ENCODE data around the gene SUDS3.

Gene SUDS3

DNA sequence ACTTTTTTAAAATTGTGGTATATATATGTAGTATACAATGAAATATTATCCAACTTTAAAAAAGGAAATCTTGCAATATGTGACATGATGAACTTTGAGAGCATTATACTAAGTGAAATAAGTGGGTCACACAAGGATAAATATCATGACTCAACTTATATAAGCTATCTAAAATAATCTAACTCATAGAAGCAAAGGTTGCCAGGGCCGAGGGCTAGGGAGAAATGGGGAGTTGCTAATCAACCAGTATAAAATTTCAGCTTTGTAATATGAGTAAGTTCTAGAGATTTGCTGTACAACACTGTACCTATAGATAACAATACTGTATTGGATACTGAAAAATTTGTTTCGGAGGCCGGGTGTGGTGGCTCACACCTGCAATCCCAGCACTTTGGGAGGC is 42.1 kb upstream of the SUDS3 start:
- no peak for DNase-seq (ENCODE audit: low read depth)

GRCh38 chr12:118334939-118335567 is 41.3 kb upstream of the SUDS3 start:
- DNase-seq (ENCODE audit: low read depth), result no peak
- H3K4me3 ChIP-seq (ENCODE audit: low read length), result no peak overlapping the region
- TF ChIP-seq CTCF (conservative IDR thresholded peaks at IDR 0.05; ENCODE audit: low read length), result no peak

More for the DNA sequence above, 42.1 kb upstream of the SUDS3 start:
- H3K4me3 ChIP-seq (ENCODE audit: low read length), result no peak overlapping the region
- TF ChIP-seq CTCF (conservative IDR thresholded peaks at IDR 0.05; ENCODE audit: low read length), result no peak

DNA sequence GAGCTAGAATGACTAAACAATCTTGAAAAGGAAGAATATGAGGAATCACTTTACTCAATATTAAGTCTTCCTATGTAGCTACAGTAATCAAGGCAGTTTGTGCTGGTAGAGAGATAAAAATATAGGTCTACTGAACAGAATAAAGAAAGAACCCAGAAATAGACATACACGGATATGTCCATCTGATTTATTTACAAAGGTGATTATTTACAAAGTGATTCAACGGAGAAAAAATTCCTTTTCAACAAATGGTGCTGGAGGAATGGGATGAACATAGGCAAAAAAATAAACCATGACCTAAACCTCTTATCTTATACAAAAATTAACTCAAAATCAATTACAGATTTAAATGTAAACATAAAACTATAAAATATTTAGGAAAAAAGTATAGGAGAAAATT is 40.2 kb upstream of the SUDS3 start:
- no peak overlapping the region for H3K4me3 ChIP-seq (ENCODE audit: low read length)
- no peak for DNase-seq (ENCODE audit: low read depth)
- no peak for TF ChIP-seq CTCF (conservative IDR thresholded peaks at IDR 0.05; ENCODE audit: low read length)

- no peak overlapping the region for H3K4me3 ChIP-seq (ENCODE audit: low read length)
- TF ChIP-seq CTCF (conservative IDR thresholded peaks at IDR 0.05; ENCODE audit: low read length), result no peak
- DNase-seq (ENCODE audit: low read depth), result peak; percentile 55
Measured at GRCh38 chr12:118337194-118337838, 39.0 kb upstream of the SUDS3 start.

- no peak for TF ChIP-seq CTCF (conservative IDR thresholded peaks at IDR 0.05; ENCODE audit: low read length)
- DNase-seq (ENCODE audit: low read depth), result no peak
- H3K4me3 ChIP-seq (ENCODE audit: low read length), result no peak overlapping the region
Measured at GRCh38 chr12:118342090-118342489, 34.3 kb upstream of the SUDS3 start.

GRCh38 chr12:118344829-118345228 is 31.5 kb upstream of the SUDS3 start:
- no peak for DNase-seq (ENCODE audit: low read depth)
- no peak for TF ChIP-seq CTCF (conservative IDR thresholded peaks at IDR 0.05; ENCODE audit: low read length)
- H3K4me3 ChIP-seq (ENCODE audit: low read length), result no peak overlapping the region

DNA sequence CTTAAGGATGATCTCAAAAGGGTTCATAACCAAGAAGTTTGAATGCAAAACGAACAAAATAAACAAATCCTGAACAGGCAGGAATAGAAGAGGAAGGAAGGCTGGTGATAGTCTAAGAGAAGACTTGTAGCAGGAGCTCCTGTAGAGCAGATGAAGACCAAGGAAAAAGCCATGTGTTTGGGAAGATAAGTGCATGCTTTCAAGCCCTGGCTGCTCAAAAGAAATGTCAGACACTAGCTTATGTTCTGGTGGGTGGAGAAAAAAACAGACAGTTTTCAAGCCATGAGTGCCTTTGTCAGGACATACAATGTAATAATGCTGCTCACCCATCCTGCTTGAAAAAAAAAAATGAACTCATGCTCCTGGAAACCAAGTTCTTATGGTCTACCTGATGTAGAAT is 31.0 kb upstream of the SUDS3 start:
- no peak overlapping the region for H3K4me3 ChIP-seq (ENCODE audit: low read length)
- no peak for DNase-seq (ENCODE audit: low read depth)
- TF ChIP-seq CTCF (conservative IDR thresholded peaks at IDR 0.05; ENCODE audit: low read length), result no peak
